ENCODE measurements around the gene CCDC30.

DNA sequence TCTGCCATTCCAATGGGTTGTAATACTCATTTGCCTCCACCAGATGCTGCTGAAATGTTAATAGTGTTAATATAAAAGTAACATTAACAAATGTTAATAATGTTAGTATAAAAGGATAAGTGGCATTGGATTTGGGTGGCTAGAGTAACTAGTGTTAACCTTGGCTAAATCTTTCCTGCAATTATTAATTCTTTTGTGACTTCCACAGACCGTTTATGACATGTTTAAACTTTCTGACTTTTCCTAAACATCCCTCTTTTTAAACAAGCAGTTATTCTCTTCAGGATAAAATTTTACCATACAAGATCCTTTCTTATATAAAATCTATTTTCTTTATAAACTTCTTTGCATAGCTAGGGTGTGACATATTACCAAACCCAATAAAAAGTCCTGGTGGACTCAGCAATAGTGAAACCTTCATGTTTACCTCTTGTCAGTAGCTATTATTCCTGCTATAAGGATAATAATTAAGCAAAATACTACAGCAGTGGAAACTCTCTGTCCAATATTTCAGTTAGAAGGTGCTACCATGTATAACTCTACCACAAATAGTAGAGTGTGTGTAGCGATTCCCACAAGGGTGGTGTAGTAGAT, 41.5 kb downstream of the CCDC30 start:
- TF ChIP-seq, protein P1, sequence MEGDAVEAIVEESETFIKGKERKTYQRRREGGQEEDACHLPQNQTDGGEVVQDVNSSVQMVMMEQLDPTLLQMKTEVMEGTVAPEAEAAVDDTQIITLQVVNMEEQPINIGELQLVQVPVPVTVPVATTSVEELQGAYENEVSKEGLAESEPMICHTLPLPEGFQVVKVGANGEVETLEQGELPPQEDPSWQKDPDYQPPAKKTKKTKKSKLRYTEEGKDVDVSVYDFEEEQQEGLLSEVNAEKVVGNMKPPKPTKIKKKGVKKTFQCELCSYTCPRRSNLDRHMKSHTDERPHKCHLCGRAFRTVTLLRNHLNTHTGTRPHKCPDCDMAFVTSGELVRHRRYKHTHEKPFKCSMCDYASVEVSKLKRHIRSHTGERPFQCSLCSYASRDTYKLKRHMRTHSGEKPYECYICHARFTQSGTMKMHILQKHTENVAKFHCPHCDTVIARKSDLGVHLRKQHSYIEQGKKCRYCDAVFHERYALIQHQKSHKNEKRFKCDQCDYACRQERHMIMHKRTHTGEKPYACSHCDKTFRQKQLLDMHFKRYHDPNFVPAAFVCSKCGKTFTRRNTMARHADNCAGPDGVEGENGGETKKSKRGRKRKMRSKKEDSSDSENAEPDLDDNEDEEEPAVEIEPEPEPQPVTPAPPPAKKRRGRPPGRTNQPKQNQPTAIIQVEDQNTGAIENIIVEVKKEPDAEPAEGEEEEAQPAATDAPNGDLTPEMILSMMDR (IDR thresholded peaks at IDR 0.05): no peak
- TF ChIP-seq EP300 (IDR thresholded peaks at IDR 0.05): no peak
- TF ChIP-seq POLR2A (IDR thresholded peaks at IDR 0.05): no peak

Data from upper lobe of left lung (tissue), 4 donors.